Neural progenitor cell (in vitro differentiated cells): Measurements from ENCODE around the gene DDRGK1. TPM values are rescaled to one million over a fixed set of nuclear protein-coding genes. Genes with fewer than 3 reads are reported as not detected.
A peak's percentile ranks its signal among the peaks of the same experiment; 100 is the strongest.

Experiments used
- DNase-seq: peaks from one replicate; pipeline ENCODE4 v3.0.0-alpha.2; 2016; ENCODE audit warnings: low spot score
- H2AFZ ChIP-seq: fragments of 200-600 bp; sonication (generic); replicated peaks from 2 replicates; pipeline ENCODE4 v1.6.1; 2016; ENCODE audit warnings: antibody characterized with exemption
- H3F3A ChIP-seq: fragments of 200-600 bp; sonication (generic); 2 replicates; pipeline ENCODE4 v1.6.1; 2016; ENCODE audit warnings: antibody characterized with exemption, low read depth
- H3K27ac ChIP-seq: fragments of 200-600 bp; sonication (generic); 2 replicates; pipeline ENCODE4 v1.5.1; 2016; ENCODE audit warnings: mild to moderate bottlenecking
- H3K27me3 ChIP-seq: fragments of 200-600 bp; sonication (generic); 2 replicates; pipeline ENCODE4 v1.6.1; 2016; ENCODE audit warnings: mild to moderate bottlenecking, moderate library complexity
- H3K36me3 ChIP-seq: fragments of 200-600 bp; sonication (generic); 2 replicates; pipeline ENCODE4 v1.5.1; 2016
- H3K4me1 ChIP-seq: fragments of 200-600 bp; sonication (generic); 2 replicates; pipeline ENCODE4 v1.6.1; 2016; ENCODE audit warnings: mixed run types
- H3K4me2 ChIP-seq: fragments of 200-600 bp; sonication (generic); 2 replicates; pipeline ENCODE4 v1.6.1; 2016
- H3K4me3 ChIP-seq: fragments of 200-600 bp; sonication (generic); 2 replicates; pipeline ENCODE4 v1.5.1; 2016
- H3K79me2 ChIP-seq: fragments of 200-600 bp; sonication (generic); 2 replicates; pipeline ENCODE4 v1.6.1; 2016; ENCODE audit warnings: low read depth
- H3K9ac ChIP-seq: fragments of 200-600 bp; sonication (generic); 2 replicates; pipeline ENCODE4 v1.6.1; 2016
- H3K9me3 ChIP-seq: fragments of 200-600 bp; sonication (generic); 2 replicates; pipeline ENCODE4 v1.5.1; 2016; ENCODE audit warnings: low read depth
- H4K20me1 ChIP-seq: fragments of 200-600 bp; sonication (generic); 2 replicates; pipeline ENCODE4 v1.6.1; 2016; ENCODE audit warnings: low read depth
- H3K27ac Mint-ChIP-seq: 3 replicates; pipeline ENCODE4 v1.8.0; 2021; ENCODE audit warnings: mixed read lengths
- H3K27me3 Mint-ChIP-seq: 2 replicates; pipeline ENCODE4 v1.8.0; 2022; ENCODE audit warnings: low read depth, mild to moderate bottlenecking, inconsistent platforms, moderate library complexity, mixed read lengths; ENCODE audit not compliant: insufficient read depth
- H3K36me3 Mint-ChIP-seq: 3 replicates; pipeline ENCODE4 v1.8.0; 2021; ENCODE audit warnings: mixed read lengths
- H3K4me1 Mint-ChIP-seq: 3 replicates; pipeline ENCODE4 v1.8.0; 2021; ENCODE audit warnings: mixed read lengths
- H3K4me3 Mint-ChIP-seq: 3 replicates; pipeline ENCODE4 v1.8.0; 2021; ENCODE audit warnings: mild to moderate bottlenecking, moderate library complexity, mixed read lengths
- H3K9me3 Mint-ChIP-seq: 3 replicates; pipeline ENCODE4 v1.8.0; 2020; ENCODE audit warnings: mixed read lengths
- EZH2 ChIP-seq: fragments of 200-600 bp; sonication (generic); IDR thresholded peaks from 2 replicates; pipeline ENCODE4 v1.6.1; 2017; ENCODE audit warnings: antibody characterized with exemption, mild to moderate bottlenecking, moderate library complexity
- EZH2phosphoT487 ChIP-seq: fragments of 200-600 bp; sonication (generic); IDR thresholded peaks from 2 replicates; pipeline ENCODE4 v1.6.1; 2017; ENCODE audit warnings: antibody characterized with exemption
- total RNA-seq: library from RNA; depleted of rRNA; stranded (reverse); fragments of >200 nt; gene quantifications from 2 replicates; pipeline ENCODE4 v1.2.3, GENCODE V29; 2015; ENCODE audit warnings: low replicate concordance
- TF ChIP-seq, protein P1 (sequence below): fragments of 200-600 bp; sonication (generic); IDR thresholded peaks from 2 replicates; pipeline ENCODE4 v1.5.1; 2017; ENCODE audit warnings: antibody characterized with exemption, mild to moderate bottlenecking

The DDRGK1 gene
- total RNA-seq, 1 donor from 2014 or later, result 27.9 TPM

DNA sequence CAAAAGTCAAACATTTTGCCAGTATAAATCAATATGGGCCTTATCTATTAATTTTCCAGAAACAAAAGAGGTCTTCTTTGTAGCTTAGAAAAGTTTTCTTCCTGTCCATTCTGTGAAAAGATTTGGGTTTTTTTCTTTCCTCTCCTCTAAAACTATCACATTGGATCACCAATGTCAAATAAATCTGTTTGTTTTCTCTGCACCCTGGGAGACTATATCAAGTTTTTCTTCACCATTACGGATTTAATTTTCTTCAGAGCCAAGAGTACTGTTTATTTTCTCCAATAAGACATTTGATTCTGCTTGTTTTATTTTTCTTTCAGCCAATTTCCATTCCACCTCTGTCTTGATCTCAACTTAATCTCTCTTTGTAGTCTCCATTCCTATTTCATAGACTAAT lies 29.2 kb downstream of the DDRGK1 start:
- H3K4me3 ChIP-seq, result peak overlapping the region; percentile 96
- peaks cover 10% of the 10 kb centered on the region for H3K79me2 ChIP-seq
- H4K20me1 ChIP-seq, result peaks cover 12% of the 10 kb centered on the region
- H3K4me1 ChIP-seq, result peaks cover 20% of the 10 kb centered on the region
- H3K4me2 ChIP-seq, result peak overlapping the region; percentile 77
- Mint-ChIP-seq H3K9me3 (no peaks in the 10 kb centered on the region), H3K36me3 (no peaks in the 10 kb centered on the region), H3K4me1 (peaks cover 27% of the 10 kb centered on the region), H3K4me3 (peak overlapping the region; percentile 96), H3K27me3 (peaks cover 11% of the 10 kb centered on the region), H3K27ac (no peak overlapping the region)
- no peak overlapping the region for H3K9ac ChIP-seq
- peaks cover 26% of the 10 kb centered on the region for H3F3A ChIP-seq
- no peaks in the 10 kb centered on the region for H3K9me3 ChIP-seq
- H3K27ac ChIP-seq, result no peak overlapping the region
- no peak for DNase-seq
- no peak overlapping the region for H2AFZ ChIP-seq
- TF ChIP-seq, protein P1, sequence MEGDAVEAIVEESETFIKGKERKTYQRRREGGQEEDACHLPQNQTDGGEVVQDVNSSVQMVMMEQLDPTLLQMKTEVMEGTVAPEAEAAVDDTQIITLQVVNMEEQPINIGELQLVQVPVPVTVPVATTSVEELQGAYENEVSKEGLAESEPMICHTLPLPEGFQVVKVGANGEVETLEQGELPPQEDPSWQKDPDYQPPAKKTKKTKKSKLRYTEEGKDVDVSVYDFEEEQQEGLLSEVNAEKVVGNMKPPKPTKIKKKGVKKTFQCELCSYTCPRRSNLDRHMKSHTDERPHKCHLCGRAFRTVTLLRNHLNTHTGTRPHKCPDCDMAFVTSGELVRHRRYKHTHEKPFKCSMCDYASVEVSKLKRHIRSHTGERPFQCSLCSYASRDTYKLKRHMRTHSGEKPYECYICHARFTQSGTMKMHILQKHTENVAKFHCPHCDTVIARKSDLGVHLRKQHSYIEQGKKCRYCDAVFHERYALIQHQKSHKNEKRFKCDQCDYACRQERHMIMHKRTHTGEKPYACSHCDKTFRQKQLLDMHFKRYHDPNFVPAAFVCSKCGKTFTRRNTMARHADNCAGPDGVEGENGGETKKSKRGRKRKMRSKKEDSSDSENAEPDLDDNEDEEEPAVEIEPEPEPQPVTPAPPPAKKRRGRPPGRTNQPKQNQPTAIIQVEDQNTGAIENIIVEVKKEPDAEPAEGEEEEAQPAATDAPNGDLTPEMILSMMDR, result no peak
- TF ChIP-seq EZH2phosphoT487, result no peak
- no peak for TF ChIP-seq EZH2
- no peaks in the 10 kb centered on the region for H3K27me3 ChIP-seq
- no peaks in the 10 kb centered on the region for H3K36me3 ChIP-seq

DNA sequence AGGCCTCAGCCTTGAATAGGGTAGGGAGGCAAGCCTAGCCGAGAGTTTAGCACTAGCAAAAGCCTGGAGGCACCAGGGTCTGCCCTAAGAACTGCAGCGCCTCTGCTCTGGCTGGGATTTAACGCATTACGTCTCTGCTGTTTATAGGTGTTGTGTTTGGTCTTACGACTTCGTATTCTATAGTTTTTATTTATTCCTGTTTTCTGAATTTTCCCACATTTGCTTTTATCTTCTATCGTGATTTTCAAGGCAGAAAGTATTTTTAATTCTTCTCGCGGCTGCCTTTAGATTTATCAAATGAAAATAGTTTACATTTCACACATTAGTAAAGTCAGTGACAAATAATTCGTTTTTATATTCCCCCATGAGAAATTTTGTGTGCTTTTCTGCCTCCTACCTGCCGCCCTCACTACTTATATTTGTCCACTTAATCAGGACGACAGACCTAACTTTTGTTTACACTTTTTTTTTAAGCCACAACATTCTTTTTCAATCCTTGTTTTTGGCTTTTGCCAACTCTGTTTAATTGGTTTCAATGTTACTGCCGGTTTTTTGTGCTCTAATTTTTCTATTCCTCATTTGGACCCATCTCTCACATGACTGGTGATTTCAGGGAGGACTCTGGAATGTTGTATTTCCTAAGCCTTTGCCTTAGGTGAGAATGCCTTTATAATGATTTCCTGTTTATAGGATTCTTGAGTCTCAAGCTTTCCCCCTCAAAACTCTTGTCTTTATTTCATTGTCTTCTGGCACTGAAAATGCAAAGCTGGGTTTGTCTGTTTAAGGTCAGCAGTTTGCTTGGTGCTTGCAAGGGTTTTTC lies 29.8 kb downstream of the DDRGK1 start:
- no peaks in the 10 kb centered on the region for H3K9me3 Mint-ChIP-seq
- Histone ChIP-seq H3K4me3 (peak overlapping the region; percentile 96), H3K27ac (no peak overlapping the region), H2AFZ (peak overlapping the region; percentile 95), H3K36me3 (no peaks in the 10 kb centered on the region), H3F3A (peaks cover 24% of the 10 kb centered on the region), H3K9ac (peak overlapping the region; percentile 40), H3K27me3 (no peaks in the 10 kb centered on the region), H3K4me1 (peaks cover 20% of the 10 kb centered on the region), H3K4me2 (peak overlapping the region; percentile 77), H4K20me1 (peaks cover 12% of the 10 kb centered on the region), H3K79me2 (peaks cover 10% of the 10 kb centered on the region), H3K9me3 (no peaks in the 10 kb centered on the region)
- peak overlapping the region; percentile 96 for H3K4me3 Mint-ChIP-seq
- peak; percentile 75 for DNase-seq
- H3K27me3 Mint-ChIP-seq, result peaks cover 14% of the 10 kb centered on the region
- H3K4me1 Mint-ChIP-seq, result peaks cover 27% of the 10 kb centered on the region
- TF ChIP-seq EZH2phosphoT487, result no peak
- H3K36me3 Mint-ChIP-seq, result no peaks in the 10 kb centered on the region
- no peak overlapping the region for H3K27ac Mint-ChIP-seq

DNA sequence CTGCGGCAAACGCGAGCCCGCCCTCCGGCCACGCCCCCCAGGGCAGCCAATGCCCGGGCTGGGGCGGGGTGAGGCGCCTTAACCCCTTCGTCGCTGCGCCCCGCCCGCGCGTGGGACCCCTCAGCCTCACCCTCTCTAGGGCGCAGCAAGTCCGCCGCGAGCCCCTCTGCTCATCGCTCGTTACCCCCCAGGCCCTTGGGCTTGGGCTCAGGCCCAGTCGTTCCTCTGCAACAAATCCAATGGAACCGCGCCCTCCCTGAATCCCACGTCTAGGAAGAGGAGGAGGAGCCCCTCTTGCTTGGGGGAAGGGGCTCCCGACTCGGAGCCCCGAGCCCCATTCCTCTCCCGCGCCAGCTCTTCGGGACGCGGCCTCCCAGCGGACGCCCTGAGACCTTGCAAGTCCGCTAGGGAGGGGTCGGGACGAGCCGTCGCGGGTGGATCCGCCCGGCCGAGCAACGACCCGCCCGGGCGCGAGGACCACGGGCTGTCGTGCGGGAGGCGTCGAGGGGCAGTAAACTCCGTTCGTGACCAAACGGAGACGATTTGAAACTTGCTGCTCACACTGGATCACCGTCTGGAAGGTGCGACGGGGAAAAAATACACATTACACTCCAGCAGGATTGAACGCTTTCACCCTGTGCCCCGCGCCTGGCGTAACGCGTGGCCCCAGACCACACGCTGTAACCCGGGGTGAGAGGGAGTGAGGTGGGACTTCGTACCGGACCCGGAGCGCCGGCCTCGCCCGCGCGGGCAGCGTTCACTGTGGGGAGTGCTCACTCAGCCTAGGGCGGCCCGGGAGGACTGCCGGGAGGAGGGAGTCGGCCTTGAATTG lies 30.7 kb downstream of the DDRGK1 start:
- Mint-ChIP-seq H3K36me3 (no peaks in the 10 kb centered on the region), H3K9me3 (no peaks in the 10 kb centered on the region), H3K27ac (peak overlapping the region; percentile 78), H3K4me1 (peaks cover 27% of the 10 kb centered on the region), H3K27me3 (peaks cover 14% of the 10 kb centered on the region), H3K4me3 (peak overlapping the region; percentile 96)
- peak; percentile 98 for DNase-seq
- H3K9ac ChIP-seq, result peak overlapping the region; percentile 40
- peaks cover 7% of the 10 kb centered on the region for H3K27me3 ChIP-seq
- peak overlapping the region; percentile 77 for H3K4me2 ChIP-seq
- peaks cover 24% of the 10 kb centered on the region for H3F3A ChIP-seq
- peak overlapping the region; percentile 95 for H2AFZ ChIP-seq
- peaks cover 16% of the 10 kb centered on the region for H4K20me1 ChIP-seq
- H3K9me3 ChIP-seq, result no peaks in the 10 kb centered on the region
- H3K4me3 ChIP-seq, result peak overlapping the region; percentile 96
- TF ChIP-seq EZH2 (peak; percentile 37), EZH2phosphoT487 (no peak)
- TF ChIP-seq, protein P1, result peak; percentile 47
- H3K36me3 ChIP-seq, result no peaks in the 10 kb centered on the region
- peak overlapping the region; percentile 44 for H3K27ac ChIP-seq
- H3K4me1 ChIP-seq, result peaks cover 20% of the 10 kb centered on the region
- peaks cover 10% of the 10 kb centered on the region for H3K79me2 ChIP-seq
